Prostate gland (tissue), 2 donors: ENCODE results near the gene CCT2.

Experiments
- POLR2AphosphoS5 ChIP-seq: sonication (generic); formaldehyde crosslinking; IDR thresholded peaks from one replicate; pipeline ENCODE4 v1.6.1; 2017; ENCODE audit warnings: antibody characterized with exemption
- TF ChIP-seq, protein P1 (sequence below), 4 experiments: fragments of 200-600 bp in 2 of 4; fragments of 450-650 bp in 2 of 4; sonication (generic) in 2 of 4; IDR thresholded peaks; 1 replicate in 3 of 4; 2 replicates in 1 of 4; pipeline ENCODE4 v1.5.1; 2016 to 2019; ENCODE audit warnings: antibody characterized with exemption in 4 of 4, mild to moderate bottlenecking in 2 of 4, moderate library complexity in 2 of 4

DNA sequence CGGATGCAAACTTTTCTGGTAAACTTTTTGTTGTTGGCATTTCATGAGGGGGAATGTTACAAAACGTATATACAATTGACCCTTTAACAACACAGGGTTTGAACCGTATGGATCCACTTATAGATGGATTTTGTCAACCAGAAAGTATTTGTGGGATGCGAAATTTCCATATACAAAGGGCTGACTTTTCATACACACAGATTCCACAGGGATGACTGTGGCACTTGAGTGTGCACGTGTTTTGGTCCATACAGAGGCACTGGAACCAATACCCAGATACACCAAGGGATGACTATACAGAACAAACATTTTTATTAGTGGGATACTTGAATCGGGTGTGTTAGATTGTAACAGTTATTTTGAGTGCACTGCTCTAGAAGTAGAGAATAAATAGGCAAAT is 29.8 kb upstream of the CCT2 start:
- TF ChIP-seq, protein P1, sequence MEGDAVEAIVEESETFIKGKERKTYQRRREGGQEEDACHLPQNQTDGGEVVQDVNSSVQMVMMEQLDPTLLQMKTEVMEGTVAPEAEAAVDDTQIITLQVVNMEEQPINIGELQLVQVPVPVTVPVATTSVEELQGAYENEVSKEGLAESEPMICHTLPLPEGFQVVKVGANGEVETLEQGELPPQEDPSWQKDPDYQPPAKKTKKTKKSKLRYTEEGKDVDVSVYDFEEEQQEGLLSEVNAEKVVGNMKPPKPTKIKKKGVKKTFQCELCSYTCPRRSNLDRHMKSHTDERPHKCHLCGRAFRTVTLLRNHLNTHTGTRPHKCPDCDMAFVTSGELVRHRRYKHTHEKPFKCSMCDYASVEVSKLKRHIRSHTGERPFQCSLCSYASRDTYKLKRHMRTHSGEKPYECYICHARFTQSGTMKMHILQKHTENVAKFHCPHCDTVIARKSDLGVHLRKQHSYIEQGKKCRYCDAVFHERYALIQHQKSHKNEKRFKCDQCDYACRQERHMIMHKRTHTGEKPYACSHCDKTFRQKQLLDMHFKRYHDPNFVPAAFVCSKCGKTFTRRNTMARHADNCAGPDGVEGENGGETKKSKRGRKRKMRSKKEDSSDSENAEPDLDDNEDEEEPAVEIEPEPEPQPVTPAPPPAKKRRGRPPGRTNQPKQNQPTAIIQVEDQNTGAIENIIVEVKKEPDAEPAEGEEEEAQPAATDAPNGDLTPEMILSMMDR (IDR thresholded peaks at IDR 0.05), result no peak
- no peak for TF ChIP-seq POLR2AphosphoS5
